Measurements from ENCODE around the gene FNTB. TPM values are rescaled to one million over a fixed set of nuclear protein-coding genes. Genes with fewer than 3 reads are reported as not detected.

FNTB gene
- total RNA-seq, 1 donor from 2014 or later, result 18.1 TPM

GRCh38 chr14:64951724-64952123 lies 35.0 kb upstream of the FNTB start:
- DNase-seq (peak; percentile 42), ATAC-seq (peak; percentile 55)
- intact Hi-C loops (cut with micrococcal nuclease), result no loop called here

GRCh38 chr14:64952598-64953309 lies 33.9 kb upstream of the FNTB start:
- no peak for DNase-seq
- no peak for ATAC-seq
- intact Hi-C loops (cut with micrococcal nuclease), result no loop called here

- ATAC-seq (no peak), DNase-seq (no peak)
- intact Hi-C loops (cut with micrococcal nuclease), result no loop called here
These were observed 33.4 kb upstream of the FNTB start for GRCh38 chr14:64953310-64953654.

- intact Hi-C loops (cut with micrococcal nuclease), result no loop called here
- no peak for DNase-seq
These were observed 33.0 kb upstream of the FNTB start for GRCh38 chr14:64953661-64954060.

GRCh38 chr14:64954491-64955240 lies 32.0 kb upstream of the FNTB start:
- DNase-seq (no peak), ATAC-seq (no peak)
- intact Hi-C loops (cut with micrococcal nuclease), result no loop called here

More at GRCh38 chr14:64953661-64954060, 33.0 kb upstream of the FNTB start:
- ATAC-seq, result no peak

- intact Hi-C loops (cut with micrococcal nuclease), result no loop called here
- no peak for ATAC-seq
These were observed 31.4 kb upstream of the FNTB start for GRCh38 chr14:64955297-64955696.

GRCh38 chr14:64956697-64957406 lies 29.8 kb upstream of the FNTB start:
- no peak for ATAC-seq
- intact Hi-C loops (cut with micrococcal nuclease), result no loop called here

More at GRCh38 chr14:64955297-64955696, 31.4 kb upstream of the FNTB start:
- DNase-seq, result no peak

GRCh38 chr14:64958201-64958600 lies 28.5 kb upstream of the FNTB start:
- intact Hi-C loops (cut with micrococcal nuclease), result no loop called here
- no peak for DNase-seq
- no peak for ATAC-seq

More at GRCh38 chr14:64956697-64957406, 29.8 kb upstream of the FNTB start:
- no peak for DNase-seq

- no peak for ATAC-seq
- intact Hi-C loops (cut with micrococcal nuclease), result no loop called here
These were observed 28.0 kb upstream of the FNTB start for GRCh38 chr14:64958743-64959142.

GRCh38 chr14:64960762-64961276 lies 25.9 kb upstream of the FNTB start:
- intact Hi-C loops (cut with micrococcal nuclease), result no loop called here
- peak; percentile 65 for ATAC-seq

More at GRCh38 chr14:64958743-64959142, 28.0 kb upstream of the FNTB start:
- DNase-seq, result no peak

GRCh38 chr14:64963611-64964010 lies 23.1 kb upstream of the FNTB start:
- intact Hi-C loops (cut with micrococcal nuclease), result no loop called here
- ATAC-seq, result no peak
- DNase-seq, result no peak

More at GRCh38 chr14:64960762-64961276, 25.9 kb upstream of the FNTB start:
- DNase-seq, result no peak

GRCh38 chr14:64965356-64966000 lies 21.2 kb upstream of the FNTB start:
- ATAC-seq, result no peak
- no peak for DNase-seq
- intact Hi-C loops (cut with micrococcal nuclease), result no loop called here

- intact Hi-C loops (cut with micrococcal nuclease), result no loop called here
- no peak for ATAC-seq
- DNase-seq, result no peak
These were observed 19.7 kb upstream of the FNTB start for GRCh38 chr14:64966976-64967375.

- no peak for ATAC-seq
- intact Hi-C loops (cut with micrococcal nuclease), result no loop called here
- DNase-seq, result no peak
These were observed 18.5 kb upstream of the FNTB start for GRCh38 chr14:64968167-64968566.

- DNase-seq, result no peak
- no peak for ATAC-seq
- intact Hi-C loops (cut with micrococcal nuclease), result no loop called here
These were observed 18.0 kb upstream of the FNTB start for GRCh38 chr14:64968651-64969050.

- ATAC-seq, result no peak
- intact Hi-C loops (cut with micrococcal nuclease), result no loop called here
- DNase-seq, result no peak
These were observed 16.7 kb upstream of the FNTB start for GRCh38 chr14:64970041-64970440.

- intact Hi-C loops (cut with micrococcal nuclease), result no loop called here
- no peak for DNase-seq
- peak; percentile 7 for ATAC-seq
These were observed 15.8 kb upstream of the FNTB start for GRCh38 chr14:64970776-64971477.

GRCh38 chr14:64971491-64971942 lies 15.2 kb upstream of the FNTB start:
- intact Hi-C loops (cut with micrococcal nuclease), result no loop called here
- ATAC-seq (no peak), DNase-seq (no peak)

Measured in left ventricle myocardium superior (tissue), 1 donor.